OCI-LY3 (cell line): Measurements from ENCODE around the gene CAMKMT.

Experiments used
- CTCF ChIP-seq: fragments of 200-600, 300-600 bp; sonication (generic); IDR thresholded peaks from 2 replicates; pipeline ENCODE4 v1.5.1; 2014; ENCODE audit warnings: antibody characterized with exemption, low read length, low read depth
- EZH2phosphoT487 ChIP-seq: fragments of 200-600 bp; shearing (Covaris generic); IDR thresholded peaks from 2 replicates; pipeline ENCODE4 v1.6.1; 2018; ENCODE audit warnings: antibody characterized with exemption, mixed run types, low read depth

GRCh38 chr2:44562737-44563136, 201.0 kb downstream of the CAMKMT start:
- TF ChIP-seq CTCF (no peak), EZH2phosphoT487 (no peak)
